CD14-positive monocyte (primary cell): ENCODE measurements around the gene IL17B. TPM values are rescaled to one million over a fixed set of nuclear protein-coding genes. Genes with fewer than 3 reads are reported as not detected.
A peak's percentile ranks its signal among the peaks of the same experiment; 100 is the strongest.

ENCODE experiments used
- DNase-seq, 3 donors: peaks; one replicate each; pipeline ENCODE4 v3.0.0-alpha.2; 2011 to 2022
- H2AFZ ChIP-seq: 2 replicates; pipeline ENCODE4 v1.6.0; 2012; ENCODE audit warnings: mild to moderate bottlenecking, low read depth, low read length, inconsistent platforms; ENCODE audit not compliant: insufficient read depth, poor library complexity, severe bottlenecking
- H3K27ac ChIP-seq, 2 donors: 1 replicate in 1 of 2; 2 replicates in 1 of 2; pipeline ENCODE4 v1.5.1; 2012 to 2013; ENCODE audit warnings: low read length in 2 of 2, control low read depth in 1 of 2, inconsistent platforms in 1 of 2, low read depth in 1 of 2, mild to moderate bottlenecking in 1 of 2
- H3K27me3 ChIP-seq, 2 donors: one replicate each; pipeline versions ENCODE4 v1.6.0 to v1.6.1; 2011 to 2013; ENCODE audit warnings: low read length in 2 of 2; ENCODE audit not compliant: control insufficient read depth in 2 of 2, insufficient read depth in 2 of 2
- H3K36me3 ChIP-seq, 2 donors: replicated peaks in 1 of 2; 1 replicate in 1 of 2; 2 replicates in 1 of 2; pipeline versions ENCODE4 v1.5.1 to v1.6.1; 2012 to 2013; ENCODE audit warnings: low read length in 2 of 2, control low read depth in 1 of 2, inconsistent platforms in 1 of 2, mild to moderate bottlenecking in 1 of 2; ENCODE audit not compliant: insufficient read depth in 2 of 2, control insufficient read depth in 1 of 2
- H3K4me1 ChIP-seq, 2 donors: 1 replicate in 1 of 2; 2 replicates in 1 of 2; pipeline versions ENCODE4 v1.5.1 to v1.6.1; 2012 to 2013; ENCODE audit warnings: low read length in 2 of 2, control low read depth in 1 of 2, inconsistent platforms in 1 of 2, mild to moderate bottlenecking in 1 of 2, moderate library complexity in 1 of 2; ENCODE audit not compliant: insufficient read depth in 2 of 2, control insufficient read depth in 1 of 2
- H3K4me2 ChIP-seq: replicated peaks from 2 replicates; pipeline ENCODE3; 2012; ENCODE audit warnings: low read length, moderate library complexity, mild to moderate bottlenecking; ENCODE audit not compliant: poor library complexity, severe bottlenecking; ENCODE audit errors: extremely low read depth
- H3K4me3 ChIP-seq, 3 experiments: fragments of 200-600 bp in 1 of 3; sonication (generic) in 1 of 3; replicated peaks in 1 of 3; 1 replicate in 2 of 3; 2 replicates in 1 of 3; pipeline ENCODE4 v1.5.1; 2011 to 2013; ENCODE audit warnings: low read length in 3 of 3, mild to moderate bottlenecking in 3 of 3, control low read depth in 2 of 3, low read depth in 2 of 3, inconsistent platforms in 1 of 3, moderate library complexity in 1 of 3
- H3K79me2 ChIP-seq: 2 replicates; pipeline ENCODE4 v1.6.0; 2012; ENCODE audit warnings: mild to moderate bottlenecking, control low read depth, inconsistent platforms, low read length, moderate library complexity; ENCODE audit not compliant: insufficient read depth
- H3K9ac ChIP-seq: 2 replicates; pipeline ENCODE4 v1.6.0; 2017; ENCODE audit warnings: low read length, mild to moderate bottlenecking; ENCODE audit not compliant: insufficient read depth, poor library complexity, severe bottlenecking
- H3K9me3 ChIP-seq, 2 donors: replicated peaks in 1 of 2; 1 replicate in 1 of 2; 2 replicates in 1 of 2; pipeline versions ENCODE4 v1.5.1 to v1.6.1; 2012 to 2013; ENCODE audit warnings: low read length in 2 of 2, control low read depth in 1 of 2; ENCODE audit not compliant: control insufficient read depth in 1 of 2, insufficient read depth in 1 of 2
- H4K20me1 ChIP-seq: 2 replicates; pipeline ENCODE4 v1.6.0; 2012; ENCODE audit warnings: mild to moderate bottlenecking, low read length, control low read depth, moderate library complexity; ENCODE audit not compliant: insufficient read depth
- H3K27ac Mint-ChIP-seq, 7 donors: one replicate each; pipeline ENCODE4 v1.8.0; 2020; ENCODE audit warnings: mild to moderate bottlenecking in 7 of 7, mixed read lengths in 7 of 7, moderate library complexity in 6 of 7, inconsistent platforms in 2 of 7
- H3K27me3 Mint-ChIP-seq, 3 donors: one replicate each; pipeline ENCODE4 v1.8.0; 2021 to 2022; ENCODE audit warnings: low read depth in 3 of 3, mild to moderate bottlenecking in 3 of 3, mixed read lengths in 3 of 3, moderate library complexity in 3 of 3, inconsistent platforms in 1 of 3
- H3K36me3 Mint-ChIP-seq, 2 donors: one replicate each; pipeline ENCODE4 v1.8.0; 2020; ENCODE audit warnings: mixed read lengths in 2 of 2, inconsistent platforms in 1 of 2, mild to moderate bottlenecking in 1 of 2
- H3K4me1 Mint-ChIP-seq: one replicate; pipeline ENCODE4 v1.8.0; 2020; ENCODE audit warnings: mild to moderate bottlenecking, mixed read lengths
- H3K4me3 Mint-ChIP-seq, 2 donors: one replicate each; pipeline ENCODE4 v1.8.0; 2020; ENCODE audit warnings: mild to moderate bottlenecking in 2 of 2, mixed read lengths in 2 of 2, moderate library complexity in 1 of 2
- H3K9me3 Mint-ChIP-seq, 7 donors: one replicate each; pipeline ENCODE4 v1.8.0; 2020 to 2022; ENCODE audit warnings: mixed read lengths in 7 of 7, mild to moderate bottlenecking in 6 of 7, moderate library complexity in 6 of 7, inconsistent platforms in 2 of 7
- CTCF ChIP-seq: fragments of 200-600 bp; IDR thresholded peaks from one replicate; pipeline ENCODE4 v1.8.0; 2022; ENCODE audit warnings: antibody characterized with exemption, mild to moderate bottlenecking
- WGBS: methylation state at CpG from one replicate; pipeline ENCODE4 v1.1.5; 2013; ENCODE audit warnings: missing lambda C conversion rate; ENCODE audit not compliant: insufficient coverage; 5-methylcytosine and 5-hydroxymethylcytosine counted together
- intact Hi-C, 2 donors: fragments of 100-400 bp; cut with micrococcal nuclease; formaldehyde crosslinking; loops; one replicate each; pipeline versions ENCODE4 v1.15.0 to v1.15.1; 2023
- polyA plus RNA-seq, 3 donors: library from polyadenylated mRNA; depleted of rRNA in 1 of 3; unstranded in 2 of 3; stranded (reverse) in 1 of 3; fragments of 300-500 nt in 2 of 3; fragments of >200 nt in 1 of 3; fragmentation: Illumina TruSeq in 2 of 3; gene quantifications; 1 replicate in 2 of 3; 2 replicates in 1 of 3; pipeline ENCODE4 v1.2.3, GENCODE V29; 2012 to 2021

Gene IL17B
- polyA plus RNA-seq, 3 donors, result not detected

- DNase-seq, result no peak
- no peak for TF ChIP-seq CTCF
- Histone ChIP-seq H3K79me2 (no peaks in the 10 kb centered on the region), H3K4me1 (no peaks in the 10 kb centered on the region), H3K4me3 (no peak overlapping the region), H3K4me2 (no peak overlapping the region), H2AFZ (no peak overlapping the region), H3K27me3 (no peaks in the 10 kb centered on the region), H3K27ac (no peak overlapping the region), H3K9ac (no peak overlapping the region), H3K9me3 (no peaks in the 10 kb centered on the region), H4K20me1 (no peaks in the 10 kb centered on the region), H3K36me3 (no peaks in the 10 kb centered on the region)
- Mint-ChIP-seq H3K36me3 (no peaks in the 10 kb centered on the region), H3K27me3 (peaks cover 0 to 9% (median 3%) of the 10 kb centered on the region in 3 donors), H3K4me1 (no peaks in the 10 kb centered on the region), H3K4me3 (no peak overlapping the region), H3K27ac (no peak overlapping the region), H3K9me3 (no peaks in the 10 kb centered on the region)
- intact Hi-C loops, result no loop called here
- 90% methylated on average over 10 of the region's 11 CpGs for WGBS
Measured at GRCh38 chr5:149407323-149408251, 28.5 kb upstream of the IL17B start.

GRCh38 chr5:149406979-149407306 is 27.9 kb upstream of the IL17B start:
- Histone ChIP-seq H3K9me3 (no peaks in the 10 kb centered on the region), H3K27ac (no peak overlapping the region), H3K27me3 (no peaks in the 10 kb centered on the region), H3K9ac (no peak overlapping the region), H2AFZ (no peak overlapping the region), H4K20me1 (no peaks in the 10 kb centered on the region), H3K79me2 (no peaks in the 10 kb centered on the region), H3K4me2 (no peak overlapping the region), H3K4me3 (no peak overlapping the region), H3K4me1 (no peaks in the 10 kb centered on the region), H3K36me3 (no peaks in the 10 kb centered on the region)
- no peaks in the 10 kb centered on the region for H3K9me3 Mint-ChIP-seq
- 97% methylated on average over 2 of the region's 4 CpGs for WGBS
- peak overlapping the region in 1 of 7 donors; percentile 69 for H3K27ac Mint-ChIP-seq
- no peak for TF ChIP-seq CTCF
- DNase-seq, result no peak
- no peak overlapping the region for H3K4me3 Mint-ChIP-seq
- H3K4me1 Mint-ChIP-seq, result no peaks in the 10 kb centered on the region
- intact Hi-C loops, result no loop called here
- peaks cover 0 to 8% (median 3%) of the 10 kb centered on the region in 3 donors for H3K27me3 Mint-ChIP-seq
- no peaks in the 10 kb centered on the region for H3K36me3 Mint-ChIP-seq
